Neural crest cell (in vitro differentiated cells): ENCODE measurements around the gene TMEM151A. TPM values are rescaled to one million over a fixed set of nuclear protein-coding genes. Genes with fewer than 3 reads are reported as not detected.
A peak's percentile ranks its signal among the peaks of the same experiment; 100 is the strongest.

Experiments used
- DNase-seq: peaks from one replicate; pipeline ENCODE4 v3.0.0; 2021; ENCODE audit warnings: low read depth, mixed read lengths, low spot score
- H3K27ac Mint-ChIP-seq: one replicate; pipeline ENCODE4 v1.8.0; 2021; ENCODE audit warnings: mild to moderate bottlenecking, mixed read lengths; ENCODE audit not compliant: unreplicated experiment
- H3K27me3 Mint-ChIP-seq: 2 replicates; pipeline ENCODE4 v1.8.0; 2021; ENCODE audit warnings: low read depth, mild to moderate bottlenecking, mixed read lengths
- H3K36me3 Mint-ChIP-seq: 2 replicates; pipeline ENCODE4 v1.8.0; 2021; ENCODE audit warnings: low read depth, mild to moderate bottlenecking, mixed read lengths
- H3K4me1 Mint-ChIP-seq: 2 replicates; pipeline ENCODE4 v1.8.0; 2021; ENCODE audit warnings: mixed read lengths
- H3K4me3 Mint-ChIP-seq: one replicate; pipeline ENCODE4 v1.8.0; 2021; ENCODE audit warnings: mild to moderate bottlenecking, mixed read lengths
- H3K9me3 Mint-ChIP-seq: 2 replicates; pipeline ENCODE4 v1.8.0; 2021; ENCODE audit warnings: mixed read lengths
- CTCF ChIP-seq: fragments of 200-600 bp; sonication (generic); conservative IDR thresholded peaks from 2 replicates; pipeline ENCODE4 v1.5.0; 2021; ENCODE audit warnings: antibody characterized with exemption, mild to moderate bottlenecking
- total RNA-seq: library from RNA; stranded (reverse); gene quantifications from 2 replicates; pipeline ENCODE4 v1.2.1, GENCODE V29; 2021

Gene TMEM151A
- total RNA-seq, 1 donor from 2014 or later = 1.0 TPM

- Mint-ChIP-seq H3K36me3 (no peaks in the 10 kb centered on the region), H3K4me1 (peaks cover 46% of the 10 kb centered on the region), H3K9me3 (no peaks in the 10 kb centered on the region), H3K4me3 (peak overlapping the region; percentile 90), H3K27ac (no peak overlapping the region), H3K27me3 (peaks cover 15% of the 10 kb centered on the region)
- peak; percentile 99 for DNase-seq
- TF ChIP-seq CTCF = peak; percentile 97
Observed at GRCh38 chr11:66282468-66283455, 8.9 kb upstream of the TMEM151A start.

- no peak for DNase-seq
- H3K36me3 Mint-ChIP-seq = no peaks in the 10 kb centered on the region
- no peak overlapping the region for H3K27ac Mint-ChIP-seq
- peaks cover 51% of the 10 kb centered on the region for H3K4me1 Mint-ChIP-seq
- no peak for TF ChIP-seq CTCF
- H3K9me3 Mint-ChIP-seq = no peaks in the 10 kb centered on the region
- peaks cover 17% of the 10 kb centered on the region for H3K27me3 Mint-ChIP-seq
- peak overlapping the region; percentile 90 for H3K4me3 Mint-ChIP-seq
Observed at GRCh38 chr11:66283461-66284105, 8.1 kb upstream of the TMEM151A start.

- no peaks in the 10 kb centered on the region for H3K36me3 Mint-ChIP-seq
- H3K9me3 Mint-ChIP-seq = no peaks in the 10 kb centered on the region
- DNase-seq = no peak
- TF ChIP-seq CTCF = no peak
- H3K27ac Mint-ChIP-seq = no peak overlapping the region
- peak overlapping the region; percentile 61 for H3K4me3 Mint-ChIP-seq
- H3K27me3 Mint-ChIP-seq = peaks cover 18% of the 10 kb centered on the region
- H3K4me1 Mint-ChIP-seq = peaks cover 48% of the 10 kb centered on the region
Observed at GRCh38 chr11:66284526-66285078, 7.1 kb upstream of the TMEM151A start.

GRCh38 chr11:66285250-66285947 lies 6.3 kb upstream of the TMEM151A start:
- H3K4me3 Mint-ChIP-seq = peak overlapping the region; percentile 80
- TF ChIP-seq CTCF = no peak
- peak overlapping the region; percentile 78 for H3K27ac Mint-ChIP-seq
- no peak for DNase-seq
- no peaks in the 10 kb centered on the region for H3K36me3 Mint-ChIP-seq
- no peaks in the 10 kb centered on the region for H3K9me3 Mint-ChIP-seq
- peaks cover 26% of the 10 kb centered on the region for H3K27me3 Mint-ChIP-seq
- H3K4me1 Mint-ChIP-seq = peaks cover 48% of the 10 kb centered on the region

- peak overlapping the region; percentile 85 for H3K4me3 Mint-ChIP-seq
- H3K27ac Mint-ChIP-seq = no peak overlapping the region
- peaks cover 27% of the 10 kb centered on the region for H3K27me3 Mint-ChIP-seq
- no peak for TF ChIP-seq CTCF
- H3K36me3 Mint-ChIP-seq = no peaks in the 10 kb centered on the region
- no peaks in the 10 kb centered on the region for H3K9me3 Mint-ChIP-seq
- DNase-seq = no peak
- H3K4me1 Mint-ChIP-seq = peaks cover 44% of the 10 kb centered on the region
Observed at GRCh38 chr11:66286699-66287098, 5.0 kb upstream of the TMEM151A start.
